CD4-positive, alpha-beta T cell treated with Interleukin-2 at 100 ng/mL for 4 hours (primary cell): ENCODE data around the gene IQGAP3.

Source experiments
- DNase-seq: peaks from one replicate; pipeline ENCODE4 v3.0.0-alpha.2; 2020; ENCODE audit warnings: low spot score

The IQGAP3 gene

DNA sequence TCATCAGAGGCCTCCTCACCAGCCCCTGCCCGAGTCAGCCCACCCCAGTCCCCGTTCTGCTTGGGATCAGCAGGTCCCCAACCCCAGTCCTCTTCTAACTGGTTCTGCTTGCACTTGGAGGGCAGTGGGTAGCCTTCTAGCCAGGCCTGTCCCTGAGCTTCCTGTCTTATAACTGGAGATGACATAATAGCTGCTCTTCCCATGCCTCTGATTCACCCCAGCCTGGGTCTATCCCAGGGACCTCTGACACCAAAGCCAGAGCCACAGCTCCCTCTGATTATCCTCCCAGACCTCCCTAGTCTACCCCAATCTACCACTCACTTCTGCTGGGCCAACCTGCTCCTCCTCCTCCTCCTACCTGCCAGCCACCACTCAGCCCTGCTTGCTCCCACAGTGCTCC lies 31.4 kb downstream of the IQGAP3 start:
- DNase-seq, result no peak

DNA sequence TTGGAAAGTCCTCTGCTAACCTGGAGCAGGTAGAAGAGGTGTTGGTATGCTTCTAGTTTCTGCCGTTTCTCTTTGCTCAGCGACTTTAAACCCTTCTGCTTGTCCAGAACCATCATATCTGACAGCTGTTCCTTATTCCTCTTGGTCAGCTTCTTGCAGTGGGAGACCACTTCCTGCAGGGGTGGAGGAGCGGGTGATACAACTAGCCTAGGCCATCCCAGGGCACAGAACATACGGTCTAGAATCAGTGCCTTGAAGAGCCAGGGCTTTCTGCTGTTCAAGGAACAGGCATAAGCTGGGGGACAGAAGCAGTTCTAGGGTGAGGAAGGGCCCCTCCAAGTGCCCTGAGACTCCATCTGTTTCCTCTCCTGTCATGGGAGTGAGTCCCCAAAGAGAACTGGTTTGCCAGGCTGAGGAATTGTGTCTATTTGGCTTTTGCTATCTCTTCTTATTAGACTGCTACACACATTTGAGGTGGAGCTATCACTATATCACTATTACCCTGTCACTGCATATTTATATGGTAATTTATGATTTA lies 32.5 kb downstream of the IQGAP3 start:
- DNase-seq, result no peak

- DNase-seq, result no peak
These were observed 33.5 kb downstream of the IQGAP3 start for GRCh38 chr1:156538711-156539440.

- no peak for DNase-seq
These were observed 35.3 kb downstream of the IQGAP3 start for GRCh38 chr1:156537027-156537426.

DNA sequence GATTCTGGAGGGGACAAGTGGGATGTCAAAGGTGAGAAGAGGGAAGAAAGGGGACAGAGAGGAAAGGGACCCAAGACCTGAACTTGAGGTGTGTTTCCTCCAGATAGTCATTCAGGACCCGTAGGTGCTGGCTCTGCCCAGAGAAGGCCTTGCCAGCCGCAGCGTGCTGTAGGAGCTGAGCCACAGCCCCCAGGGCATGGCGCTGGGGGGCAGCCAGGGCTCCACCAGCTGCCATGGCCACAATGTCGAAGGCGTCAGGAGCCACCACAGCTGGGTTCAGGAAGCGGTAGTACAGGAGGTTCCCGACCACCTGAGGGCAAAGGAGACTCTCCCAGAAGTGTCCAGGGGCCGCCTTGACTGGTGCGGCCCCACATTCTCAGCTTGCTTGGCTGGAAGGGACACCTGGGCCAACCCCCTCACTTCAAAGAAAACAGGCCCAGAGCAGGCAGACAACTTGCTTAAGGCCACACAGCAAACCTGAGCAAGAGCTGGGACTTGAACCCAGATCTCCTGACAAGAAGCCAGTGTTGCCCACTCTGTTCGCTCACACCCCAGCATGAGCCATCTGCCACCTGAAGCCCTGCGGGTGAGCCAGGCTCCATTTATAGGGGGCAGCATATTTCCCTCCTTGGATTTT lies 37.8 kb downstream of the IQGAP3 start:
- DNase-seq, result no peak

- DNase-seq, result no peak
These were observed 38.7 kb downstream of the IQGAP3 start for GRCh38 chr1:156533568-156534220.

- no peak for DNase-seq
These were observed 40.0 kb downstream of the IQGAP3 start for GRCh38 chr1:156532374-156532773.

DNA sequence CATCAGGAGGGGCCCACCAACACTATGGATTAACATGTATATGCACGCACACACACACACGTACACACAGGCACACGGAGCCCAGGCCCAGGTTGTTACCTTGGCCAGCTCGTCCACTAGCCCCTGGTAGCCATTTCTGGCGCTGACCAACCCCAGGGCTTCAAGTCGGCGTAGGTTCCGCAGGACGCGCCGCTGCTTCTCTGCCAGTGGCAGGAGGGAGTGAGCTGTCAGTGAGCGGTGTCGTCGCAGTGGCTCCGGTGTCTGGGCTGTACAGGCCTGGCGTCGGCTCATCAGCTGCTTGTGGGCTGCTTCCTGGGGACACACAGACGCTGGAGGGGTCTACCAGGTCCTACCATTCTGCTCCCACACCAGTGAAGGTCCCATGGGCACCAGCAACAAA lies 42.4 kb downstream of the IQGAP3 start:
- no peak for DNase-seq

GRCh38 chr1:156528875-156529425 lies 43.4 kb downstream of the IQGAP3 start:
- DNase-seq, result no peak

- no peak for DNase-seq
These were observed 44.1 kb downstream of the IQGAP3 start for GRCh38 chr1:156528231-156528630.

GRCh38 chr1:156527584-156527983 lies 44.8 kb downstream of the IQGAP3 start:
- no peak for DNase-seq

GRCh38 chr1:156525856-156526489 lies 46.4 kb downstream of the IQGAP3 start:
- no peak for DNase-seq

- DNase-seq, result no peak
These were observed 47.3 kb downstream of the IQGAP3 start for GRCh38 chr1:156525071-156525501.

DNA sequence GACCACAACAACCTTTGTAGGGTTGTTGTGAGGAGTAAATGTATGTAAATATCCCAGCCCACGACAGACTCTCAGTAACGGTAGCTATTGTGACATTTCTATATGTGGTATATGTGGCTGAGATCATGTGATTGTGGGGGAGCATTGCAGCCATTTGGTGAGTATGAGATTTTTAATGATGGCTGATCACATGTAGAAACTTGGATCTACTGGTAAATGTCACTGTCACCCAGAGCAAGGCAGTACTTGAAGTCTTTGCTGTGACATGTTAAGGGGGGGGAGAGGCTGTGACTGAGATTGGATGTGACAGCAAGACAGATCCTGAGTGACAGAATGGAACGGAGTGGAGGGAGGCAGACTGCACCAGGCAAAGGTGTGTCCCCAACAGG lies 47.9 kb downstream of the IQGAP3 start:
- peak; percentile 20 for DNase-seq

- DNase-seq, result no peak
These were observed 48.4 kb downstream of the IQGAP3 start for GRCh38 chr1:156523801-156524480.

DNA sequence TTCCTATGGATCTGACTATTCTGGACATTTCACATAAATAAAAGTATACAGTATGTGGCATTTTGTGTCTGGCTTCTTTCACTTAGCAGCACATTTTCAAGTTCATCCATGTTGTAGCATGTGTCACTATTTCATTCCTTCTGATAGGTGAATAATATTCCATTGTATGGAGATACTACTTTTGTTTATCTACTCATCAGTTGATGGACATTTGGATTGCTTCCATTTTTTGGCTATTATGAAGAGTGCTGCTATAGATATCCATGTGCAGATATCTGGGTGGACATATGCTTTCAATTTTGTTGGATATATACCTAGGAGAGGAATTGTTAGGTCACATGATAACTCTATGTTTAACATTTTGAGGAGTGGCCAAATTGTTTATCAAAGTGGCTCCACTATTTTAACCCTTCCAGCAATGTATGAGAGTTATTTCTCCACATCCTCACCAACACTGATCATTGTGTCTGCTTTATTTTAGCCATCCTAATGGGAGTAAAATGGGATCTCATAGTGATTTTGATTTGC lies 49.9 kb downstream of the IQGAP3 start:
- DNase-seq, result no peak

DNA sequence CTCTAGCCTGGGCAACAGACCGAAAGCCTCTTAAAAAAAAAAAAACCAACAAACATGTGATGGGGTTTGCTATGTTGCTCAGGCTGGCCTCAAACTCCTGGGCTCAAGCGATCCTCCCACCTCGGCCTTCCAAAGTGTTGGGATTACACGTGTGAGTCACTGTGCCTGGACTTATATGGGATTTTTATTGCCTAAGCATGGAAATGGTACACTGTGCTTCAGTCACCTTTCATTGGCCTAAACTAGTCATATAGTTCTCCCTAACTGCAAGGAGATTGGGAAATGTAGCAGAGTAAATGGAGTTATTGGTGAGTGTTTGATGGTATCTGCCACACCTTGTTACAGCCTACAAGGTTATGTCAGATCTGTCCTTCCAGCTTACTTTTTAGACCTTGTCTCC lies 54.6 kb downstream of the IQGAP3 start:
- no peak for DNase-seq

DNA sequence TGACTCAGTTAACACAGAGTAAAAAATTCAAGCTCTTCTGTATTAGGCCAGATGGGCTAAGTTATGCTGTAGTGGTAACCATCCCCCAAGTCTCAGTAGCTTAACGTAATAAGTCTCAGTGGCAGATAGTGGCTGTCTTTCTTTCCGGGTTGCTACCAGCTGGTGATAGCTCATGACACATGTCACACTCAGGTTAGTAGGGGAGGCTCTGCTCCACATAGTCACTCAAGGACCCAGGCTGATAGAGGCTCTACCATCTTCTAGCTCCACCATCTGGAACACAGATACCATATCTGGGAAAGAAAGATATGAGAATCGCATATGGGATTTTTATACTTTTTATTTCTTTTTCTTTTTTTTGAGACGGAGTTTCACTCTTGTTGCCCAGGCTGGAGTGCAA lies 55.5 kb downstream of the IQGAP3 start:
- no peak for DNase-seq

GRCh38 chr1:156515956-156516355 lies 56.4 kb downstream of the IQGAP3 start:
- DNase-seq, result no peak

- DNase-seq, result no peak
These were observed 59.2 kb downstream of the IQGAP3 start for GRCh38 chr1:156513185-156513584.

- DNase-seq, result no peak
These were observed 60.7 kb downstream of the IQGAP3 start for GRCh38 chr1:156511644-156512043.
